GM19023 (cell line): ENCODE measurements around the gene EP300.
"Not testable (repeated sequence)": the region's sequence is repeated elsewhere in the genome, so short reads cannot be mapped to it uniquely, and the experiment has no call there.

ENCODE experiments used
- ATAC-seq: cut with Tn5 transposase; IDR thresholded peaks from one replicate; pipeline ENCODE4 v1.9.1; 2021; ENCODE audit warnings: mild to moderate bottlenecking, moderate library complexity; ENCODE audit not compliant: unreplicated experiment

The EP300 gene

DNA sequence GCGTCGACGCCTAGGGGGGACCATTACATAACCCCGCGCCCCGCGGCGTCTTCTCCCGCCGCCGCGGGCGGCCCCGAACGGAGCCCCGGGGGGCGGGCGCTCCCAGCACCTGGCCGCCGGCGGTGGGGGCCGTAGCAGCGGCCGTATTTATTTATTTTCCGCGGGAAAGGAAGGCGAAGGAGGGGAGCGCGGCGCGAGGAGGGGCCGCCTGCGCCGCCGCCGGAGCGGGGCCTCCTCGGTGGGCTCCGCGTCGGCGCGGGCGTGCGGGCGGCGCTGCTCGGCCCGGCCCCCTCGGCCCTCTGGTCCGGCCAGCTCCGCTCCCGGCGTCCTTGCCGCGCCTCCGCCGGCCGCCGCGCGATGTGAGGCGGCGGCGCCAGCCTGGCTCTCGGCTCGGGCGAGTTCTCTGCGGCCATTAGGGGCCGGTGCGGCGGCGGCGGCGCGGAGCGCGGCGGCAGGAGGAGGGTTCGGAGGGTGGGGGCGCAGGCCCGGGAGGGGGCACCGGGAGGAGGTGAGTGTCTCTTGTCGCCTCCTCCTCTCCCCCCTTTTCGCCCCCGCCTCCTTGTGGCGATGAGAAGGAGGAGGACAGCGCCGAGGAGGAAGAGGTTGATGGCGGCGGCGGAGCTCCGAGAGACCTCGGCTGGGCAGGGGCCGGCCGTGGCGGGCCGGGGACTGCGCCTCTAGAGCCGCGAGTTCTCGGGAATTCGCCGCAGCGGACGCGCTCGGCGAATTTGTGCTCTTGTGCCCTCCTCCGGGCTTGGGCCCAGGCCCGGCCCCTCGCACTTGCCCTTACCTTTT is at the start of gene EP300:
Gene EP300, plus strand, starts transcription at position 570 of the 795 bp plus-strand sequence. CDS start 413 bp downstream, outside the sequence.
- ATAC-seq = peak; percentile 31

DNA sequence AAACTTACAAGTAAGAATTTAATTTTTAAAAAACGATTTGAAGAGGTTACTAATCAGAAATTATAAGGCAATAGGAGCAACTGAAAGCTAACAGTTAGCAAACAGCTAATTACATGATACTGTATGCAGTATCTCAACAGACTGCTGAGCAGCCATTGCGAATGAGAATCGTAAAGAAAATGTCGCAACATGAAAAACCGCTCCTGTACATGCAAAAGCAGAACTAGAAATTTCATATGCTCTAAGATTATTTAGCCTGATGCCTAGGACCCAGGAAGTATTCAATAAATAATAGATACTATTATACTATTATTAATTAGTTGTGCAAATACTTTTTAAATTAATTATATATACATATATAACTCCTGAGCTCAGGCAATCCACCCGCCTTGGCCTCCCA is 48.7 kb upstream of the EP300 start:
- no peak for ATAC-seq

DNA sequence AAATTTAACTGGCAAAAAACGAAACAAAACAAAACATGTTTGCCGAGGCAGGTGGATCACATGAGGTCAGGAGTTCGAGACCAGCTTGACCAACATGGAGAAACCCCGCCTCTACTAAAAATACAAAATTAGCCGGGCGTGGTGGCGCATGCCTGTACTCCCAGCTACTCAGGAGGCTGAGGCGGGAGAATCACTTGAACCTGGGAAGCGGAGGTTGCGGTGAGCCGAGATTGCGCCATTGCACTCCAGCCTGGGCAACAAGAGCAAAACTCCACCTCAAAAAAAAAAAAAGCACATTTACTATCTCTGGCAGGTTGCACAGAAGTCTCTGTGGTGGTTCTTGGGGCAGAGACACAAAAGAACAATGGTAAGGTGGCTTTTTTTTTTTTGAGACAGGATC is 46.8 kb upstream of the EP300 start:
- not testable (repeated sequence) for ATAC-seq

DNA sequence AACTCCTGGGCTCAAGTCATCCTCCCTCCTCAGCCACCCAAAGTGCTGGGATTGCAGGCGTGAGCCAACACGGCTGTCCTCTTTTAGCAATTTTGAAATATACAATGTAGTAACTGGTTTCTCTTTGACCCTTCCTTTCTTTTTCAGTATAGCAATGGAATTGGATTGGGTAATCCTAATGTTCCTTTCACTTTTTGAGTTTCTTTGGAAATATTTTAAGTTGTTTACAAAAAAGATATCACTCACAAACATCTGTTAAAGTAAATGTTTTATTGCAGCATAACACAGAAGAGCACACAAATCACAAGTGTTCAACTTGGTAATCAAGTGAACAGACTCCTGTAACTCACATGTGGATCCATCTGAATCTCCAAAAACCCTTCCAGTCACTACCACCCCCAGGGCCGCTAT is 44.6 kb upstream of the EP300 start:
- no peak for ATAC-seq

DNA sequence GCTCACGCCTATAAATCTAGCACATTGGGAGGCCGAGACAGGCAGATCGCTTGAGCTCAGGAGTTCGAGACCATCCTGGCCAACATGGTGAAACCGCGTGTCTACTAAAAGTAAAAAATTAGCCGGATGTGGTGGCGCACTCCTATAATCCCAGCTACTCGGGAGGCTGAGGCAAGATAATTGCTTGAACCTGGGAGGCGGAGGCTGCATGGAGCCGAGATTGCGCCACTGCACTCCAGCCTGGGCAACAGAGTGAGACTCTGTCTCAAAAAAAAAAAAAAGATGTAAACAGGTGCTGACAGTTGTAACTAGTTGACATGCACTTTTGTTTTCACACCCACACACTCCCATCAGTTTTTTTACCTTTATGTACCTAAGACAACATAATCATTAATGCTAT is 44.0 kb upstream of the EP300 start:
- not testable (repeated sequence) for ATAC-seq

DNA sequence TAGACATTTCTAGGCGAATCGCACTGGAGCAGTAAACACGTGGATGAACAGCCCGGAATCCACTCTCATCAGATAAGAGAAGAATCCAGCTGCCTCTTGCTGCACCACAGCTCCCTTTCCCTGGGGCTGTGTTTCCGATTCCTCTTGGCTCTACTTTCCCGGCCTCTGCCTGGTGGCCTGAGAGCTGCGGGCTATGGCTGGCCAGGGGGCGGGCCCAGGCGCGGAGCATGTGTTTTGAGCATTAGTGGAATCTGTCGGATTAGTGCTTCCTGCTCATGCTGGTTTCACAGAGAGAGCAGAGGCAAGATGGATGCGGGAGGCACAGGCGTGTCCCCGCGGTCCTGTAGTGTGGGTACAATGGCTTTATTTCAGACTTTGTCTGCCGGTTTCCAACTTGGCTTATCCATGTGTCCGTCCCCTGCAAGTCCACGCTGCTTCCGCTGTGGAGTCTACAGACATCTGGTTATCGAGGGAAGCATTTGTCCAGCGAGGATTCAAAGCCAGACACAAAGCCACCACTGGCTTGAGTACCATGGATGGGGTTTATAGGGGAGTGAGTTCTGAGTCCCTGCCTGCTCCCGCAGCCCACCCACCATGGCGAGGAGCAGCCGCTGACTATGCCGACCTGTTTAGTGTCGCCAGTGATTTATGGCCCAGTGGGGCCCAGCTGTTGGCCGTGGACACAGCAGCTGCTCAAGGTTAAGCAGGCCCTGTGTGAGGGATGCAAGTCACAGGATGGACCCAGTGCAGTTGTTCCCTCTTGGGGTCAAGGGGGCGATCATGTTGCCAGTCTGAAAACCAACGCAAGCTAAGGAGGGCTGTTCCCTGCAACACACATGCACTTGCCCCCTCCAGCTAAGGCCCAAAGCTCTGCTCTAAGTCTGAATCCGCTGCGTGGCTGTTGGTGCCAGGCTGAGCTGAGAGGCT is 43.3 kb upstream of the EP300 start:
- no peak for ATAC-seq

DNA sequence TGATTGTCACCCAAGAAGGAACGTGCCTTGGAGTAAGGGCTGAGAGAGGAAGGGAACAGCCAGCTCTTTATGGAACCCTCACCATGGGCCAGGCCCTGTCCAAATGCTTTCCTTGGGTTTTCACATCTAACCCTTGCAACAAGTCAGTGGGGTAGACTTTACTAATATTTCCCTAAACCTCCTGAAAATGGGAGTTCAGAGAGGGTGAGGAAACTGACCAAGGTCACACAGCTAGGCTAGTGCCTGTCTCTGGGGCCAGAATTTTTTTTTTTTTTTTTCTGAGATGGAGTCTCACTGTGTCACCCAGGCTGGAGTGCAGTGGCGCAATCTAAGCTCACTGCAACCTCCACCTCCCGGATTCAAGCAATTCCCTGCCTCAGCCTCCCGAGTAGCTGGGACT is 42.6 kb upstream of the EP300 start:
- not testable (repeated sequence) for ATAC-seq

DNA sequence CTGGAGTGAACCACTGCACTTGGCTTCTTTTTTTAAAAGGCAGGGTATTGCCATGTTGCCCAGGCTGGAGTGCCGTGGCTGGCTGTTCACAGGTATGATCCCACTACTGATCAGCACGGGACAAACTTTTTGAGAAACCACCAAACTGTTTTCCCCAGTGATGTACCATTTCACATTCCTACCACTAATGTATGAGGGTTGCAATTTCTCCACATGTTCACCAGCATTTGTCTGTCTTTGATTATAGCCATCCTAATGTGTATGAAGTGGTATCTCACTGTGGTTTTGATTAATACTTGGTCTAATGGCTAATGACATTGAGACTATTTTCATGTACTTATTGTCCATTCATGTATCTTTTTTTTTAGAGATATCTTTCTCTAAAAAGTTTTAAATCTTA is 41.5 kb upstream of the EP300 start:
- ATAC-seq = no peak

DNA sequence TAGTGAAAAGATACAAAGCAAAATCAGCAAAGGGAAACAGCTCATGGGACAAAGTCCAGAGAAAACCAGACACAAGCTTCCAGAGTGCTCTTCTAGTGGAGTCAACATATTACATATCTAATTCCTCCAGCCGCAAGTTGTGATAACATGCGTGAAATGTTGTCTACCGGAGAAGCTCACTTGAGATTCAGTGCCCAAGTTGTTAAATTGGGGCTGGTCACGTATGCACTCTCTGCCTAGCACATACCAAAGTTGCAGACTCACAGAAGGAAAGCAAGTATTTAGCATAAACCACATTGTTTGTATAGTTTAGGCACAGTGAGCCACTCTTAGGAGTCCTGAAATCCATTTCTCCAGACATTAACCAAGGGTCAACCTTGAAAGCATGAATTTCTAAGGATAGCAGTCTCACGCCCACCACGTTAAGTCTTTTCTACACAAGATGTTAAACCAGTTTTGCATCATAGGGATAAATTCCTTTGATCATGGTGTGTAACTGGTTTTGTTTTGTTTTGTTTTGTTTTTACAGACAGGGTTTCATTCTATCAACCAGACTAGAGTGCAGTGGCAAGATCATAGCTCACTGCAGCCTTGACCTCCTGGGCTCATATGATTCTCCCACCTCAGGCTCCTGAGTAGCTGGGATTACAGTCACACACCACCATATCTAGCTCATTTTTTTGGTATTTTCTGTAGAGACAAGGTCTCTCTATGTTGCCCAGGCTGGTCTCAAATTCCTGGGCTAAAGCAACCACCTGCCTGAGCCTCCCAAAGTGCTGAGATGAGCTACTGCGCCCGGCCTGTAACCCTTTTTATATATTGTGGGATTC is 39.5 kb upstream of the EP300 start:
- no peak for ATAC-seq

DNA sequence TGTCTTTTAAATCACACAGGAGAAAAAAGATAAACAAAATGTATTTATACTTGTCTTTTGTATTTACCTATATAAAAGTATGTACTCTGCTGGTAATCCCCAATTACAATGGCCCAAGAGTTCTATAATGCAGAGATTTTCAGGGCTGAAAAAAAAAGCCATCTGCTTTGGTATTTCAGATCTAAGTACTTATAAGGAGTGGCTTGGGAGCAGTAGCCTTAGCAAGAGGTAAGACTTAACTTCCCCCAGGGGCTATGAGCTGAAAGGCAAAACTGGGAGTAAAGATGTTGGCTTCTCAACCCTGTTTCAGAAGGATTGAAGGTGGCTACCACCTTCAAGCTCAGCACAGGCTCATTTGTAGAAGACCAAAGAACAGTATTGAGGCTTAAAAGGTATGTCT is 35.3 kb upstream of the EP300 start:
- no peak for ATAC-seq

DNA sequence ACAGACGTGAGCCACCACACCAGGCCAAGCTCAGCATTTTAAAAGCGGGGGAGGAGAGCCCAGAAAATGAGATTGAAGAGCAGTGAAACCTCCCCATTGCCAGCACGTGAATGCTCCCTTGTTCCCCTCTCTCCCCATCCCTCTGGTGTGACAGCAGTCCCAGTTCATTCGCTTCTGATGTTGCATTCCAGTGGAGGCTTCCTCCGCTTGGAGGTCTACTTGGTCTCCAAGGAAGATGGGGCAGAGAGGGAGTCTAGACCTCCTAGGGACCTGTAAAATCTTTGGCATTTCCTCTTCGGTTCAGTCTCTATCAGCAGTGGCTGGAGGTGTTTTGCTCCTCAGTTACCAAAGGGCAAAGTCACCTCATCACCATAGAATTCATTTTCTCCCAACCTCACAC is 30.2 kb upstream of the EP300 start:
- no peak for ATAC-seq

DNA sequence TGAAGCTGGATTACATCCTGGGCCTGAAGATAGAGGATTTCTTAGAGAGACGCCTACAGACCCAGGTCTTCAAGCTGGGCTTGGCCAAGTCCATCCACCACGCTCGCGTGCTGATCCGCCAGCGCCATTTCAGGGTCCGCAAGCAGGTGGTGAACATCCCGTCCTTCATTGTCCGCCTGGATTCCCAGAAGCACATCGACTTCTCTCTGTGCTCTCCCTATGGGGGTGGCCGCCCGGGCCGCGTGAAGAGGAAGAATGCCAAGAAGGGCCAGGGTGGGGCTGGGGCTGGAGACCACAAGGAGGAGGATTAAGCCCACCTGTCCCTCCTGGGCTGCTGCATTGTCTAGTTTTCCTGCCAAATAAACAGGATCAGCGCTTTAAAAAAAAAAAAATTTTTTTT is 28.1 kb upstream of the EP300 start:
- not testable (repeated sequence) for ATAC-seq

DNA sequence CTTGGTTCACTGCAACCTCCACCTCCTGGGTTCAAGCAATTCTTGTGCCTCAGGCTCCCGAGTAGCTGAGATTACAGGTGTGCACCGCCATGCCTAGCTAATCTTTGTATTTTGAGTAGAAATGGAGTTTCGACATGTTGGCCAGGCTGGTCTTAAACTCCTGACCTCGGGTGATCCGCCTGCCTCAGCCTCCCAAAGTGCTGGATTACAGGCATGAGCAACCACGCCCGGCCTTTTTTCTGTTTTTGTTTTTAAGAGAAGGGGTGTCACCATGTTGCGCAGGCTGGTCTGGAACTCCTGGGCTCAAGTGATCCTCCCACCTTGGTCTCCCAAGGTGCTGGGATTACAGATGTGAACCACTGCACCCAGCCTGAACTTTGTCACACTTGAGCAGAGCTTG is 26.1 kb upstream of the EP300 start:
- not testable (repeated sequence) for ATAC-seq

DNA sequence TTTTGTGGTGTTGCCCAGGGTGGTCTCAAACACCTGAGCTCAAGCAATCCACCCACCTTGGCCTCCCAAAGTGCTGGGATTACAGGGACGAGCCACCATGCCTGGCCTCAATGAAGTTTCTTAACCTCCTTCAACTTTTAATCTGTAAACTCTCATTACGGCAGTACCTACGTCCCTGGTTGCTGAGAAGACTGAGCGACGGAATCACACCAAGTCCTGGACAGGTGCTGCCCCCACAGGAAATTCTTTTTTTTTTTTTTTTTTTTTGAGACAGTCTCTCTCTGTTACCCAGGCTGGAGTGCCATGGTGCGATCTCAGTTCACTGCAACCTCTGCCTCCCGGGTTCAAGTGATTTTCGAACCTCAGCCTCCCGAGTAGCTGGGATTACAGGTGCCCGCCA is 24.4 kb upstream of the EP300 start:
- not testable (repeated sequence) for ATAC-seq

DNA sequence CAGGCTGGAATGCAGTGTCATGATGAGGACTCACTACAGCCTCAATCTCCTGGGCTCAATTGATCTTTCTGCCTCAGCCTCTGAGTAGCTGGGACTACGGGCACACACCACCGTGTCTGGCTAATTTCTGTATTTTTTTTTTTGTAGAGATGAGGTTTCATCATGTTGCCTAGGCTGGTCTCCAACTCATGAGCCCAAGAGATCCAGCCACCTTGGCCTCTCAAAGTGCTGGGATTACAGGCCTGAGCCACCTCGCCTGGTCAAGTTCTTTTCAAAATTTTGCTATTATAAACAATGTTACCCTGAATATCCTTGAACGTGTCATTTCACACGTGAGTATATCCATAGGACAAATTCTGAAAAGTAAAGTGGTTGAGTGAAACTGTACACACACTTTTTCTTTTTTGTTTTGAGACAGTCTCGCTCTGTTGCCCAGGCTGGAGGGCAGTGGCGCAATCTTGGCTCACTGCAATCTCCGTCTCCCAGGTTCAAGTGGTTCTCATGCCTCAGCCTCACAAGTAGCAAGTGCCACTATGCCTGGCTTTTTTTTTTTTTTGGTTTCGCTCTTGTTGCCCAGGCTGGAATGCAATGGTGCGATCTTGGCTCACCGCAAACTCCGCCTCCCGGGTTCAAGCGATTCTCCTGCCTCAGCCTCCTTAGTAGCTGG is 21.6 kb upstream of the EP300 start:
- ATAC-seq = no peak

DNA sequence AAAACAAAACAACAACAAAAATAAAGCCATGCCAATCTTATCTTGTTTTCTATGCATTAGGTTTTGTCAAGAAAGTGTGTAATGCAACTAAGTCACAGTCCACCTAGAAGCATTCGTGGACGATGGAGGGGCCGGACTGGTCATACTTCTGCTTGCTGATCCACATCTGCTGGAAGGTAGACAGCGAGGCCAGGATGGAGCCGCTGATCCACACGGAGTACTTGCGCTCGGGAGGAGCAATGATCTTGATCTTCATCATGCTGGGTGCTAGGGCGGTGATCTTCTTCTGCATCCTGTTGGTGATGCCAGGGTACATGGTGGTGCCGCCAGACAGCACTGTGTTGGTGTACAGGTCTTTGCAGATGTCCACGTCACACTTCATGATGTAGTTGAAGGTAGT is 18.3 kb upstream of the EP300 start:
- no peak for ATAC-seq

DNA sequence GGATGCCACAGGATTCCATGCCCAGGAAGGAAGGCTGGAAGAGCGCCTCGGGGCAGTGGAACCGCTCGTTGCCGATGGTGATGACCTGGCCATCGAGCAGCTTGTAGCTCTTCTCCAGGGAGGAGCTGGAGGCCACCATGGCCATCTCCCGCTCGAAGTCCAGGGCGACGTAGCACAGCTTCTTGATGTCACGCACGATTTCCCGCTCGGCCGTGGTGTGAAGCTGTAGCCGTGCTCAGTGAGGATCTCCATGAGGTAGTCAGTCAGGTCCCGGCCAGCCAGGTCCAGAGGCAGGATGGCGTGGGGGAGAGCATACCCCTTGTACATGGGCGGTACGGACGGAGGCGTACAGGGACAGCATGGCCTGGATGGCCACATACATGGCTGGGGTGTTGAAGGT is 17.9 kb upstream of the EP300 start:
- ATAC-seq = no peak

DNA sequence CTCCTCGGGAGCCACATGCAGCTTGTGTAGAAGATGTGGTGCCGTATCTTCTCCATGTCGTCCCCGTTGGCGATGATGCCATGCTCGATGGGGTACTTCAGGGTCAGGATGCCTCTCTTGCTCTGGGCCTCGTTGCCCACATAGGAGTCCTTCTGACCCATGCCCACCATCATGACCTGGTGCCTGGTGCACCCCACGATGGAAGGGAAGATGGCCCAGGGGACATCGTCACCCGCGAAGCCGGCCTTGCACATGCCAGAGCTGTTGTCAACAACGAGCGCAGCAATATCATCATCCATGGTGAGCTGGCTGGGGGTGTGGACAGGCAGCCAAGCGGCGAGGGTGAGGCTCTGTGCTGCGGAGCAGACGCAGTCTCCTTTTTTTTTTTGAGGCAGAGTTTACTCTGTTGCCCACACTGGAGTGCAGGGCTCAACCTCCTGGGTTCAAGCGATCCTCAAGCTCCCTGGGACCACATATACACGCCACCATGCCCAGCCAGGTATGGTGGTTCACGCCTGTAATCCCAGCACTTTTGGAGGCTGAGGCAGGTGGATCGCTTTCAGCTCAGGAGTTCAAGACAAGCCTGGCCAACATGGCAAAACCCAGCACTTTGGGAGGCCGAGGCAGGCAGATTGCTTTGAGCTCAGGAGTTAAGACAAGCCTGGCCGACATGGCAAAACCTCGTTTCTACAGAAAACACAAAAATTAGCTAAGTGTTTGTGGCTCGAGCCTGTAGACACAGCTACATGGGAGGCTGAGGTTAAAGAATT is 17.3 kb upstream of the EP300 start:
- ATAC-seq = no peak

DNA sequence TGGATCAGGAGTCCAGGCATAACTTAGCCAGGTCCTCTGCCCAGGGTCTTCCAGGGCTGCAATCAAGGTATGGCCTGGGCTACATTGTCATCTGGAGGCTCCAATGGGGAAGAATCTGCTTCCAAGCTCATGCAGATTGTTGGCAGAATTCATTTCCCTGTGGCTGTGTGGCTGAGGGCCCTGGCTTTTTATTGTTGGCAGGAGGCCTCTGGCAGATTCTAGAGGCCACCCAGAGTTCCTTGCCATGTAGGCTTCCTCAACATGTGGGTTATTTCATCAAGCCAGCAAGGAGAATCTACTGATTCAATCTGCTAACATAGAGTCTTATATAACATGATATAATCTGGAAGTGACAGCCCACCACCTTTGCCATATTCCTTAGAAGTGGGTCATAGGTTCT is 16.4 kb upstream of the EP300 start:
- no peak for ATAC-seq

DNA sequence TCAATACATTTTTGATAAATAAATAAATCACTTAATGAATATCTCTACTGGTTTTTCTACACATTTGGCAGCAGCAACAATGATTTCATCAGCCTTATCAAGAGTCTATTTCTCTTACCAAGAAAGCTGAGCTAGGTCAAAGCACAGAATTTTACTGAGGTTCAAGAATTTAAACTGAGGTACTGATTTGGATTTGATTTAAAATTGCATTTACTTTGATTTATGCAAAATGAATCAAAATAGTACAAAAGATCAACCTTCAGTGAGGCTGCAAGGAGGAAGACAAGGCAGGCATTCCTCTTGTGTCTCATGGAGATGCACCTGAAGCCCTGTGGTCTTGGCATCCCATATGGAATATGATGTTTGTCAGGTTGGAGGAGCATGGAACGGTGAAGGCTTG is 15.5 kb upstream of the EP300 start:
- no peak for ATAC-seq
